GM23248 (cell line): ENCODE results near the gene ARHGEF7. TPM values are rescaled to one million over a fixed set of nuclear protein-coding genes. Genes with fewer than 3 reads are reported as not detected.
"Not testable (repeated sequence)": the region's sequence is repeated elsewhere in the genome, so short reads cannot be mapped to it uniquely, and the experiment has no call there.

Experiments used
- DNase-seq: peaks from one replicate; pipeline ENCODE4 v3.0.0-alpha.2; 2015
- H2AFZ ChIP-seq: fragments of 200-600 bp; sonication (generic); 2 replicates; pipeline ENCODE4 v1.6.1; 2016; ENCODE audit warnings: antibody characterized with exemption
- H3F3A ChIP-seq: fragments of 200-600 bp; sonication (generic); 2 replicates; pipeline ENCODE4 v1.6.1; 2016; ENCODE audit warnings: mild to moderate bottlenecking, antibody characterized with exemption, mixed run types; ENCODE audit not compliant: insufficient read depth
- H3K27ac ChIP-seq: fragments of 200-600 bp; sonication (generic); 2 replicates; pipeline ENCODE4 v1.5.1; 2016; ENCODE audit warnings: mild to moderate bottlenecking
- H3K27me3 ChIP-seq: fragments of 200-600 bp; sonication (generic); replicated peaks from 2 replicates; pipeline ENCODE4 v1.6.1; 2016; ENCODE audit warnings: mild to moderate bottlenecking; ENCODE audit not compliant: insufficient read depth
- H3K36me3 ChIP-seq: fragments of 200-600 bp; sonication (generic); 2 replicates; pipeline ENCODE4 v1.6.1; 2016; ENCODE audit warnings: low read depth, mild to moderate bottlenecking
- H3K4me1 ChIP-seq: fragments of 200-600 bp; sonication (generic); 2 replicates; pipeline ENCODE4 v1.6.1; 2016; ENCODE audit warnings: mild to moderate bottlenecking; ENCODE audit not compliant: insufficient read depth
- H3K4me2 ChIP-seq: fragments of 200-600 bp; sonication (generic); one replicate; pipeline ENCODE4 v1.6.1; 2016; ENCODE audit warnings: mild to moderate bottlenecking; ENCODE audit not compliant: unreplicated experiment
- H3K4me3 ChIP-seq: fragments of 200-600 bp; sonication (generic); 2 replicates; pipeline ENCODE4 v1.5.1; 2016; ENCODE audit warnings: mild to moderate bottlenecking
- H3K79me2 ChIP-seq: fragments of 200-600 bp; sonication (generic); 2 replicates; pipeline ENCODE4 v1.6.1; 2016; ENCODE audit warnings: mild to moderate bottlenecking; ENCODE audit not compliant: insufficient read depth
- H3K9ac ChIP-seq: fragments of 200-600 bp; sonication (generic); 2 replicates; pipeline ENCODE4 v1.6.1; 2016; ENCODE audit warnings: mild to moderate bottlenecking
- H3K9me2 ChIP-seq: fragments of 200-600 bp; sonication (generic); 2 replicates; pipeline ENCODE4 v1.6.1; 2016; ENCODE audit warnings: mixed run types, mild to moderate bottlenecking, moderate library complexity; ENCODE audit not compliant: insufficient read depth
- H3K9me3 ChIP-seq: fragments of 200-600 bp; sonication (generic); one replicate; pipeline ENCODE4 v1.6.1; 2017; ENCODE audit warnings: low read depth
- H4K20me1 ChIP-seq: fragments of 200-600 bp; sonication (generic); 2 replicates; pipeline ENCODE4 v1.6.0; 2016; ENCODE audit not compliant: insufficient read depth
- EZH2 ChIP-seq: fragments of 200-600 bp; sonication (generic); IDR thresholded peaks from 2 replicates; pipeline ENCODE4 v1.6.1; 2018; ENCODE audit warnings: antibody characterized with exemption, mild to moderate bottlenecking; ENCODE audit not compliant: insufficient read depth, poor library complexity, severe bottlenecking
- EZH2phosphoT487 ChIP-seq: fragments of 200-600 bp; sonication (generic); IDR thresholded peaks from 2 replicates; pipeline ENCODE4 v1.6.1; 2018; ENCODE audit warnings: antibody characterized with exemption, moderate library complexity, mild to moderate bottlenecking, low read depth; ENCODE audit not compliant: insufficient read depth
- WGBS, 2 experiments: methylation state at CpG; one replicate each; pipeline ENCODE4 v1.1.6; 2015 to 2017; ENCODE audit warnings: low lambda C conversion rate in 2 of 2, low coverage in 1 of 2; ENCODE audit errors: missing lambda C conversion rate in 2 of 2; 5-methylcytosine and 5-hydroxymethylcytosine counted together
- in situ Hi-C: fragments of 300-500 bp; cut with MboI; formaldehyde crosslinking; loops from 2 replicates; pipeline ENCODE4 v1.15.0; 2020
- polyA plus RNA-seq: library from polyadenylated mRNA; unstranded; fragments of >200 nt; fragmentation: Nextera tagmentation; extraction: Ambion mirVana; gene quantifications from 2 replicates; pipeline ENCODE4 v1.2.1, GENCODE V29; 2016
- total RNA-seq: library from RNA; depleted of rRNA; stranded (reverse); fragments of >200 nt; shearing (Covaris generic); gene quantifications from 2 replicates; pipeline ENCODE4 v1.2.3, GENCODE V29; 2014; rRNA removed

The ARHGEF7 gene
- total RNA-seq (19.0 and 29.5 TPM in 2 replicates), polyA plus RNA-seq (19.7 and 23.0 TPM in 2 replicates)

GRCh38 chr13:111115061-111115964 is at the start of gene ARHGEF7:
Gene ARHGEF7, plus strand, starts transcription at chr13:111115310. Its CDS starts 217 bp downstream, at chr13:111115527.
- Histone ChIP-seq H4K20me1 (no peaks in the 10 kb centered on the region), H3K9ac (peak within 1 kb of the TSS; percentile 83), H3K4me3 (peak within 1 kb of the TSS; percentile 78), H3K9me2 (no peaks in the 10 kb centered on the region), H3K27ac (peak within 1 kb of the TSS; percentile 75), H2AFZ (peak within 1 kb of the TSS; percentile 89), H3K4me2 (peak within 1 kb of the TSS; percentile 91), H3K9me3 (no peaks in the 10 kb centered on the region), H3K36me3 (no peaks in the 10 kb centered on the region), H3F3A (peaks cover 28% of the 10 kb centered on the region), H3K79me2 (no peaks in the 10 kb centered on the region), H3K4me1 (peaks cover 20% of the 10 kb centered on the region), H3K27me3 (peaks cover 28% of the 10 kb centered on the region)
- TF ChIP-seq EZH2phosphoT487, result no peak
- no peak for TF ChIP-seq EZH2
- 0 to 2% methylated on average over 6 to 95 of the region's 137 CpGs for WGBS, 2 experiments
- in situ Hi-C loops, result no loop called here
- DNase-seq, result peak; percentile 69

DNA sequence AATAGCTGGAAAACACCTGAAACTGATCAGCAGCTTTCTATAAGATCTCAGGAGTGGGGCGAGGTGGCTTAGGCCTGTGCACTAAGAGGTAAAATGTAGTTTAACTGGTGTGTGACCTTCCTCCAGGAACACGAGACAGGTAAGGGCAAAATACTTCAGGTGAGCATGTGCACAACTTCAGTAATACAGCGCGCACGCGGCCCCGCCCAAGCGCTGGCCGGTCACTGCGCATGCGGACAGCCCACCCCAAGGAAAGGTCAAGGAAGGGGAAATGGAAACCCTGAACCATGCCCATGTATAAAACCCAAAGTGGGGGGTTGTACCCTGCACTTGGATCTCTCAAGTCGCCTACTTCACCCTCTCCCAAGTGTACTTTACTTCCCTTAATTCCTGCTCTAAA is 49.4 kb upstream of the ARHGEF7 start:
- DNase-seq, result no peak
- WGBS, 2 experiments, result 92 to 93% methylated on average over 11 of the region's 12 CpGs
- Histone ChIP-seq H3K4me3 (no peak overlapping the region), H3K9me3 (no peaks in the 10 kb centered on the region), H3K4me1 (no peaks in the 10 kb centered on the region; the same call in 1 of the 2 replicates), H3K9ac (no peak overlapping the region), H3K4me2 (no peak overlapping the region), H3K79me2 (no peaks in the 10 kb centered on the region), H4K20me1 (no peaks in the 10 kb centered on the region), H2AFZ (no peak overlapping the region), H3K27me3 (no peaks in the 10 kb centered on the region), H3K36me3 (no peaks in the 10 kb centered on the region), H3K9me2 (no peaks in the 10 kb centered on the region), H3K27ac (no peak overlapping the region), H3F3A (no peaks in the 10 kb centered on the region)
- in situ Hi-C loops, result loop anchor here (10.0 kb wide), 1 partner anchor 159 kb away; no protein-coding TSS in a partner anchor
- TF ChIP-seq EZH2phosphoT487 (no peak), EZH2 (no peak)

DNA sequence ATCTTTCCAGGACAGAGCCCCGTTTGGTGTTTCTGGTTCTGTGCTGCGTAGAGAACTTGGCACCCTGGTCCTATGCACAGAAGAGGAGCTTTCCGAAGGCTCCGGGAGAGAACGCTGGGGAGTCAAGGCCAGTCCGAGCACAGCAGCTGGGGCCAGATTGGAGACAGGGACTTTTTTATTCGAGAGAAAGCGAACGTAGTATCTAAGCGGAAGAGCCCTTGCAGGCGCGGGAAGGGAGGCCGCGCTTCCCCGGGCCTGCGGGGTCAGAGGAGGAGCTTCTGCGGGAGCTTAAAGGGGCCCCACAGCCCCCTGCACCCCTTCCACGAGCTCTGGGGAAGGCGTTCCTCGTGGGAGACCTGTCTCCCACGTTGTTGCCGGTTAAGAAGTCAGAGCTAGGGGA is 48.6 kb upstream of the ARHGEF7 start:
- Histone ChIP-seq H2AFZ (no peak overlapping the region), H3K9me3 (no peaks in the 10 kb centered on the region), H3K4me2 (no peak overlapping the region), H3K9me2 (no peaks in the 10 kb centered on the region), H3K27me3 (no peaks in the 10 kb centered on the region), H3K4me1 (no peaks in the 10 kb centered on the region; the same call in 1 of the 2 replicates), H4K20me1 (no peaks in the 10 kb centered on the region), H3K9ac (no peak overlapping the region), H3K4me3 (no peak overlapping the region), H3K79me2 (no peaks in the 10 kb centered on the region), H3K27ac (no peak overlapping the region), H3F3A (no peaks in the 10 kb centered on the region), H3K36me3 (no peaks in the 10 kb centered on the region)
- no peak for TF ChIP-seq EZH2phosphoT487
- TF ChIP-seq EZH2, result no peak
- in situ Hi-C loops, result loop anchor here (10.0 kb wide), 1 partner anchor 158 kb away; no protein-coding TSS in a partner anchor
- no peak for DNase-seq
- 80 to 84% methylated on average over 22 of the region's 22 CpGs for WGBS, 2 experiments

GRCh38 chr13:111068009-111068350 is 47.1 kb upstream of the ARHGEF7 start:
- Histone ChIP-seq H3K9me3 (no peaks in the 10 kb centered on the region), H3K4me1 (no peaks in the 10 kb centered on the region; the same call in 1 of the 2 replicates), H2AFZ (peak overlapping the region; percentile 94), H3K9me2 (no peaks in the 10 kb centered on the region), H3K9ac (no peak overlapping the region), H3F3A (no peaks in the 10 kb centered on the region), H3K4me3 (peak overlapping the region; percentile 88), H4K20me1 (no peaks in the 10 kb centered on the region), H3K4me2 (peak overlapping the region; percentile 97), H3K36me3 (no peaks in the 10 kb centered on the region), H3K27me3 (no peaks in the 10 kb centered on the region), H3K27ac (no peak overlapping the region), H3K79me2 (no peaks in the 10 kb centered on the region)
- WGBS, 2 experiments, result 2 to 5% methylated on average over 2 of the region's 2 CpGs
- TF ChIP-seq EZH2phosphoT487 (no peak), EZH2 (no peak)
- in situ Hi-C loops, result loop anchor here (10.0 kb wide), 1 partner anchor 157 kb away; no protein-coding TSS in a partner anchor
- no peak for DNase-seq

DNA sequence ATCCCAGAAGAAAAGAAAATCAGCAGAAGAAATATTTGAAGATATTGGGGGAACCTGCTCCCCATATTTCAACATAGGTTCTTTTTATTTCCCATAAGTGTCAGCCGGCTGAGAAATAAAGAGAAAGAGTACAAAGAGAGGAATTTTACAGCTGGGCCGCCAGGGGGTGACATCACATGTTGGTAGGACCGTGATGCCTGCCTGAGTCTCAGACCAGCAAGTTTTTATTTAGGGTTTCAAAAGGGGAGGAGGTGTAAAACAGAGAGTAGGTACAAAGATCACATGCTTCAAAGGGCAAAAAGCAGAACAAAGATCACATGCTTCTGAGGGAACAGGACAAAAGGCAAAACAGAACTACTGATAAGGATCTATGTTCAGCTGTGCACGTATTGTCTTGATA is 44.0 kb upstream of the ARHGEF7 start:
- H3K27ac ChIP-seq, H3K9me3 ChIP-seq, H3K4me1 ChIP-seq, H3K4me2 ChIP-seq, in situ Hi-C loops, H3K27me3 ChIP-seq, H3K79me2 ChIP-seq, H3K36me3 ChIP-seq, H2AFZ ChIP-seq, H4K20me1 ChIP-seq, H3K4me3 ChIP-seq, H3K9ac ChIP-seq, H3K9me2 ChIP-seq, H3F3A ChIP-seq: not testable (repeated sequence)
- WGBS, 2 experiments, result 16 to 21% methylated on average over 4 of the region's 4 CpGs
- DNase-seq, result peak; percentile 45

DNA sequence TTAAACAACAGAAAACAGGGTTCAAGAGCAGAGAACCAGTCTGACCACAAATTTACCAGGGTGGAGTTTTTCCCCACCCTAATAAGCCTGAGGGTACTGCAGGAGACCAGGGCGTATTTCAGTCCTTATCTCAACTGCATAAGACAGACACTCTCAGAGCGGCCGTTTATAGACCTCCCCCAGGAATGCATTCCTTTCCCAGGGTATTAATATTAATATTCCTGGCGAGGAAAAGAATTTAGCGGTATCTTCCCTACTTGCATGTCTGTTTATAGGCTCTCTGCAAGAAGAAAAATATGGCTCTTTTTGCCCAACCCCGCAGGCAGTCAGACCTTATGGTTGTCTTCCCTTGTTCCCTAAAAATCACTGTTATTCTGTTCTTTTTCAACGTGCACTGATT is 43.6 kb upstream of the ARHGEF7 start:
- 49 to 57% methylated on average over 7 of the region's 7 CpGs for WGBS, 2 experiments
- H3K9ac ChIP-seq, H2AFZ ChIP-seq, H4K20me1 ChIP-seq, H3K27me3 ChIP-seq, H3K27ac ChIP-seq, H3K36me3 ChIP-seq, H3K79me2 ChIP-seq, H3K4me2 ChIP-seq, in situ Hi-C loops, DNase-seq, H3K4me3 ChIP-seq, H3F3A ChIP-seq, H3K4me1 ChIP-seq, H3K9me3 ChIP-seq, H3K9me2 ChIP-seq: not testable (repeated sequence)
